GM10266 (cell line): ENCODE measurements around the gene PHOSPHO1.
"Not testable (repeated sequence)": the region's sequence is repeated elsewhere in the genome, so short reads cannot be mapped to it uniquely, and the experiment has no call there.

Experiments
- DNase-seq: peaks from one replicate; pipeline ENCODE4 v3.0.0; 2012; ENCODE audit errors: extremely low spot score
- CTCF ChIP-seq: IDR thresholded peaks from 2 replicates; pipeline ENCODE4 v1.5.1; 2012; ENCODE audit warnings: mild to moderate bottlenecking, low read depth; ENCODE audit not compliant: control insufficient read depth, insufficient read depth; ENCODE audit errors: missing control alignments

The PHOSPHO1 gene

GRCh38 chr17:49180998-49181635, 49.5 kb downstream of the PHOSPHO1 start:
- no peak for DNase-seq
- no peak for TF ChIP-seq CTCF

- DNase-seq: peak; percentile 62
- TF ChIP-seq CTCF: peak; percentile 79
Measured at GRCh38 chr17:49180303-49180702, 50.3 kb downstream of the PHOSPHO1 start.

GRCh38 chr17:49175978-49176377, 54.6 kb downstream of the PHOSPHO1 start:
- not testable (repeated sequence) for DNase-seq
